ENCODE data around the gene URB2. TPM values are rescaled to one million over a fixed set of nuclear protein-coding genes. Genes with fewer than 3 reads are reported as not detected.

URB2 gene
- total and polyA plus RNA-seq, 10 of the 15 experiments (the other 5 are each of a cell fraction or from before 2014, with no cell fraction given), result 2.7 to 24.0 (median 16.9) TPM

- no peak for TF ChIP-seq MEF2B (IDR thresholded peaks at IDR 0.05; ENCODE audit: partially characterized antibody, poor library complexity, severe bottlenecking)
- no peak for TF ChIP-seq RELA (IDR thresholded peaks at IDR 0.05; ENCODE audit: borderline replicate concordance, partially characterized antibody)
- TF ChIP-seq ATF7 (IDR thresholded peaks at IDR 0.05; ENCODE audit: low read depth), result no peak
- no peak for TF ChIP-seq RBBP5 (conservative IDR thresholded peaks at IDR 0.05)
- TF ChIP-seq ETV6 (conservative IDR thresholded peaks at IDR 0.05 in 1 of 2, IDR thresholded peaks at IDR 0.05 in 1 of 2; ENCODE audit: borderline replicate concordance in 1 of 2, low read depth in 1 of 2), result no peak
- no peak for TF ChIP-seq REST (IDR thresholded peaks at IDR 0.05; ENCODE audit: low read depth, low read length)
- TF ChIP-seq NFYA (IDR thresholded peaks at IDR 0.05; ENCODE audit: borderline replicate concordance, low read depth, low read length), result no peak
Measured at GRCh38 chr1:229655781-229656180, 29.7 kb downstream of the URB2 start (continued).

- 95% methylated on average over 2 of the region's 2 CpGs for WGBS (ENCODE audit: insufficient coverage, insufficient replicate concordance, low lambda C conversion rate, missing lambda C conversion rate)
- H3K79me2 ChIP-seq (ENCODE audit: control insufficient read depth, insufficient read depth, low read length), result no peaks in the 10 kb centered on the region
- no peak overlapping the region for H3K9ac ChIP-seq (ENCODE audit: control insufficient read depth, insufficient read depth, low read length)
- POLR2A ChIA-PET, result interaction anchor here (0.6 kb wide), 1 partner anchor 13 kb away, joined by 3 read pairs; no protein-coding TSS in a partner anchor
- no peak overlapping the region for H2AFZ ChIP-seq (ENCODE audit: control insufficient read depth, low read depth, low read length)
- ATAC-seq (no peak), FAIRE-seq (no peak), DNase-seq (ENCODE audit: low read depth, low spot score) (no peak)
- peaks cover 2% of the 10 kb centered on the region for H3K4me1 ChIP-seq (ENCODE audit: control insufficient read depth, insufficient read depth, low read length)
- no TSS peak for BruUV-seq (replicated peaks)
- SMC1A ChIA-PET (ENCODE audit: uncharacterized antibody, unreplicated experiment), result interaction anchor here (1.8 kb wide), 1 partner anchor 557 kb away, joined by 4 read pairs; no protein-coding TSS in a partner anchor
- no peak overlapping the region for H3K4me2 ChIP-seq (ENCODE audit: control insufficient read depth, insufficient read depth)
- H4K20me1 ChIP-seq (ENCODE audit: control insufficient read depth, insufficient read depth), result no peaks in the 10 kb centered on the region
- intact Hi-C loops (cut with micrococcal nuclease; ENCODE audit: unreplicated experiment), result no loop called here
- no peaks in the 10 kb centered on the region for H3K27me3 ChIP-seq (replicated peaks in 1 of 2; ENCODE audit: control insufficient read depth in 2 of 2, insufficient read depth in 2 of 2, low read length in 1 of 2)
- H3K9me3 ChIP-seq (replicated peaks; ENCODE audit: control insufficient read depth, insufficient read depth, low read length), result no peaks in the 10 kb centered on the region; the same call in 2 of the 3 replicates
- peaks cover 14 to 20% of the 10 kb centered on the region in 2 experiments; a peak in 3 of 4 replicates for H3K36me3 ChIP-seq (ENCODE audit: control insufficient read depth in 2 of 2, insufficient read depth in 2 of 2, low read length in 1 of 2)
- H3K27ac ChIP-seq (ENCODE audit: control insufficient read depth, insufficient read depth), result no peak overlapping the region
- RAD21 ChIA-PET (ENCODE audit: unreplicated experiment), result no interaction called here
- H3K4me3 ChIP-seq, result no peak overlapping the region
- CTCF ChIA-PET, result interaction anchor here (1.2 to 3.3 kb wide), 2 partner anchors 9 to 652 kb away, joined by 3 to 10 read pairs; no protein-coding TSS in a partner anchor
- in situ Hi-C loops (cut with MboI), result no loop called here
- no peak for TF ChIP-seq WRNIP1 (IDR thresholded peaks at IDR 0.05; ENCODE audit: borderline replicate concordance, low read depth, low read length)
- TF ChIP-seq MYC (IDR thresholded peaks at IDR 0.05; ENCODE audit: insufficient read depth, insufficient read length, insufficient replicate concordance, low read length, severe bottlenecking), result no peak
- no peak for TF ChIP-seq CEBPB (IDR thresholded peaks at IDR 0.05; ENCODE audit: borderline replicate concordance in 1 of 2, low read depth in 2 of 2, low read length in 2 of 2)
- TF ChIP-seq ASH2L (IDR thresholded peaks at IDR 0.05; ENCODE audit: borderline replicate concordance, low read depth), result no peak
- TF ChIP-seq SRF (IDR thresholded peaks at IDR 0.05; ENCODE audit: low read depth in 2 of 2, low read length in 2 of 2), result no peak
- TF ChIP-seq NFXL1 (IDR thresholded peaks at IDR 0.05; ENCODE audit: borderline replicate concordance), result no peak
- TF ChIP-seq SP1 (IDR thresholded peaks at IDR 0.05; ENCODE audit: low read depth, low read length), result no peak
- TF ChIP-seq TCF3 (IDR thresholded peaks at IDR 0.05; ENCODE audit: borderline replicate concordance, insufficient read depth, low read depth, low read length), result no peak
- TF ChIP-seq SREBF2 (IDR thresholded peaks at IDR 0.05; ENCODE audit: low read length), result no peak
- TF ChIP-seq EP300 (IDR thresholded peaks at IDR 0.05; ENCODE audit: borderline replicate concordance in 1 of 2, control insufficient read depth in 1 of 2, low read depth in 2 of 2, low read length in 2 of 2), result no peak
- TF ChIP-seq ZSCAN29 (IDR thresholded peaks at IDR 0.05), result no peak
- no peak for TF ChIP-seq IKZF1 (conservative IDR thresholded peaks at IDR 0.05)
Measured at GRCh38 chr1:229657993-229658755, 32.1 kb downstream of the URB2 start.

Measured in GM12878 (cell line).